ENCODE data around the gene PNMA8A. TPM values are rescaled to one million over a fixed set of nuclear protein-coding genes. Genes with fewer than 3 reads are reported as not detected.

PNMA8A gene
- total and polyA plus RNA-seq, 2 experiments from 2014 or later, result 17.8 to 21.7 TPM

GRCh38 chr19:46422344-46422743 is 49.0 kb downstream of the PNMA8A start:
- H3K79me2 ChIP-seq (replicated peaks; ENCODE audit: insufficient read depth), result no peaks in the 10 kb centered on the region
- H3K27ac ChIP-seq (ENCODE audit: low read depth), result no peak overlapping the region
- Mint-ChIP-seq H3K27ac (no peak overlapping the region), H3K4me3 (no peak overlapping the region), H3K4me1 (peaks cover 13% of the 10 kb centered on the region), H3K36me3 (ENCODE audit: low read depth) (no peaks in the 10 kb centered on the region), H3K9me3 (no peaks in the 10 kb centered on the region), H3K27me3 (ENCODE audit: insufficient read depth, low read depth, poor library complexity) (peaks cover 16% of the 10 kb centered on the region)
- H3F3A ChIP-seq (replicated peaks; ENCODE audit: low read depth), result no peaks in the 10 kb centered on the region
- no peaks in the 10 kb centered on the region for H4K20me1 ChIP-seq (replicated peaks; ENCODE audit: insufficient read depth)
- peaks cover 7% of the 10 kb centered on the region for H3K4me1 ChIP-seq (ENCODE audit: insufficient read depth)
- no peaks in the 10 kb centered on the region for H3K9me2 ChIP-seq (ENCODE audit: insufficient read depth)
- ATAC-seq (no peak), DNase-seq (ENCODE audit: low spot score) (no peak)
- H3K4me3 ChIP-seq, result no peak overlapping the region
- H2AFZ ChIP-seq, result no peak overlapping the region
- H3K36me3 ChIP-seq (ENCODE audit: insufficient read depth), result no peaks in the 10 kb centered on the region
- H3K4me2 ChIP-seq, result no peak overlapping the region
- H3K27me3 ChIP-seq (ENCODE audit: insufficient read depth), result no peaks in the 10 kb centered on the region
- TF ChIP-seq REST (IDR thresholded peaks at IDR 0.05; ENCODE audit: unreplicated experiment), result no peak
- TF ChIP-seq CTCF (conservative IDR thresholded peaks at IDR 0.05; ENCODE audit: low read depth in 2 of 2), result no peak
- no peak for TF ChIP-seq EZH2 (IDR thresholded peaks at IDR 0.05; ENCODE audit: low read depth, unreplicated experiment)
- TF ChIP-seq POLR2AphosphoS5 (IDR thresholded peaks at IDR 0.05; ENCODE audit: low read depth), result no peak
- no peak for TF ChIP-seq EZH2phosphoT487 (IDR thresholded peaks at IDR 0.05; ENCODE audit: unreplicated experiment)
- no peak for TF ChIP-seq ZNF462 (CRISPR knock-in tag; IDR thresholded peaks at IDR 0.05)
- no peak for TF ChIP-seq JUNB (IDR thresholded peaks at IDR 0.05; ENCODE audit: unreplicated experiment)
- no peak for TF ChIP-seq ZNF331 (CRISPR knock-in tag; IDR thresholded peaks at IDR 0.05; ENCODE audit: low read depth)
- no peak for TF ChIP-seq STAT1 (IDR thresholded peaks at IDR 0.05; ENCODE audit: unreplicated experiment)
- no peak for TF ChIP-seq CREB1 (CRISPR knock-in tag; IDR thresholded peaks at IDR 0.05; ENCODE audit: low read depth)
